Measurements from ENCODE around the gene CALML3. TPM values are rescaled to one million over a fixed set of nuclear protein-coding genes. Genes with fewer than 3 reads are reported as not detected.

Gene CALML3
- total RNA-seq, 1 experiment from 2014 or later = not detected

DNA sequence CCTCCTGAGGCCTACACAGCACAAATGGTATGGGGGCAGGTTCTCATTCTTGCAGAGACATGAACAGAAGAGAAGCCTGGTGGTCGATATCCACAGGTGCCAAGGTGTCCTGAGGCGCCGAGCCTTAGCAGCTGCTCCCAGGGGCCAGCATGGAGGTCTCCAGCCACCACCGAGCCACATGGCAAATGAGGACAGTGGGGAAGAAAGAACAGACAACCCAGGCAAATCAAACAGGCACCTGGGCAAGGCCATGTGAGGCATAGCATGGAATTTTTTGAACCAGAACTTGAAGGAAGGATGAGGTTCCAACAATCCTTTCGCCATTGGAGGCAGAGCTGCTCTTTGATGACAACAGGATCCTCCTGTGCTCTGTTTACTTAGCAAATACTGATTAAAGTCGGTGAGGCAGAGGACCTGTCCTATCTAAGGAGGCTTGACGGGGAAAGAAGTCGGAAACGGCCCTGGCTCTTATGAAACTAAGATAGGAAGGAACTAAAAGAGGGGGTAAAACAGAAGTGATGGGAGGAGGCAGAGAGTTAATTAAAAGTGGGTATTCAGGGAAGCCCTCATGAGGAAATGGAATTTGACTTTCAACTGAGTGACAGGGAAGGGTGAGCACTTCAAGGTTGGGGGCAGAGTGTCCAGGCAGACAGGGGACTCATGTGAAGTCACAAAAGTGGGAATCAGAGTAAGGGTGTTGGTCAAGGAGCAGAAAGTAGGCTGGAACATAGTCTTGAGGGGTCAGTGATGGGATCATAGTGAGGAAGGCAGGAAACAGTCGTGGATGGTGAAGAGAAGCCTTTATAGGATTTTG, 8.6 kb upstream of the CALML3 start:
- Histone ChIP-seq H3K23me2 (ENCODE audit: insufficient read length, low read depth, low read length, poor library complexity, severe bottlenecking) (no peaks in the 10 kb centered on the region), H2AK5ac (ENCODE audit: insufficient read length, low read length) (no peak overlapping the region), H3K27me3 (ENCODE audit: insufficient read depth, low read length) (no peaks in the 10 kb centered on the region), H2BK5ac (ENCODE audit: insufficient read length, low read length) (no peak overlapping the region), H2BK12ac (ENCODE audit: insufficient read length, low read depth, low read length) (no peak overlapping the region), H3K23ac (ENCODE audit: insufficient read length, low read depth, low read length) (no peak overlapping the region), H3K27ac (ENCODE audit: insufficient read length, low read depth, low read length) (no peak overlapping the region), H3K9ac (ENCODE audit: extremely low read depth, insufficient read length, low read length) (no peak overlapping the region), H3K18ac (ENCODE audit: insufficient read length, low read depth, low read length) (no peak overlapping the region), H3K9me3 (ENCODE audit: control insufficient read depth, low read depth, low read length) (no peaks in the 10 kb centered on the region), H2BK20ac (ENCODE audit: low read depth, low read length, poor library complexity, severe bottlenecking) (no peak overlapping the region), H4K20me1 (ENCODE audit: control insufficient read depth, insufficient read depth, insufficient read length) (no peaks in the 10 kb centered on the region), H3T11ph (ENCODE audit: low read length) (no peak overlapping the region), H2BK120ac (ENCODE audit: low read depth, low read length, poor library complexity, severe bottlenecking) (no peak overlapping the region), H4K5ac (ENCODE audit: insufficient read length, low read depth, low read length) (no peak overlapping the region), H3K79me1 (ENCODE audit: insufficient read depth, low read depth, low read length, poor library complexity, severe bottlenecking) (no peaks in the 10 kb centered on the region), H3K4me2 (ENCODE audit: insufficient read depth, insufficient read length, low read length) (no peak overlapping the region), H2BK15ac (ENCODE audit: low read depth, low read length) (no peak overlapping the region), H3K56ac (ENCODE audit: insufficient read length, low read depth, low read length) (no peak overlapping the region), H4K8ac (replicated peaks; ENCODE audit: insufficient read length, low read depth, low read length) (no peak overlapping the region), H3K4me1 (ENCODE audit: insufficient read depth, low read length) (no peaks in the 10 kb centered on the region), H3K14ac (ENCODE audit: insufficient read depth, low read length) (no peak overlapping the region), H4K91ac (ENCODE audit: insufficient read length, low read depth, low read length) (no peak overlapping the region), H3K4ac (ENCODE audit: low read depth, low read length) (no peak overlapping the region), H2AFZ (ENCODE audit: low read length) (no peak overlapping the region), H3K79me2 (ENCODE audit: insufficient read depth, low read length) (no peaks in the 10 kb centered on the region)
- no CpG with 5 or more reads among the region's 10 CpGs for WGBS (ENCODE audit: extremely low coverage, insufficient read length, low lambda C conversion rate)
- Mint-ChIP-seq H3K27me3 (ENCODE audit: low read depth) (peaks cover 7% of the 10 kb centered on the region), H3K27ac (no peak overlapping the region; a peak in 1 of 7 replicates), H3K9me3 (peaks cover 24 to 25% of the 10 kb centered on the region in 2 experiments), H3K36me3 (ENCODE audit: insufficient read depth in 1 of 3, low read depth in 3 of 3) (peaks cover 5 to 20% (median 11%) of the 10 kb centered on the region in 3 experiments; a peak in 5 of 7 replicates), H3K4me1 (peaks cover 9 to 25% of the 10 kb centered on the region in 2 experiments), H3K4me3 (no peak overlapping the region; a peak in 1 of 5 replicates)
- TF ChIP-seq, protein P1, sequence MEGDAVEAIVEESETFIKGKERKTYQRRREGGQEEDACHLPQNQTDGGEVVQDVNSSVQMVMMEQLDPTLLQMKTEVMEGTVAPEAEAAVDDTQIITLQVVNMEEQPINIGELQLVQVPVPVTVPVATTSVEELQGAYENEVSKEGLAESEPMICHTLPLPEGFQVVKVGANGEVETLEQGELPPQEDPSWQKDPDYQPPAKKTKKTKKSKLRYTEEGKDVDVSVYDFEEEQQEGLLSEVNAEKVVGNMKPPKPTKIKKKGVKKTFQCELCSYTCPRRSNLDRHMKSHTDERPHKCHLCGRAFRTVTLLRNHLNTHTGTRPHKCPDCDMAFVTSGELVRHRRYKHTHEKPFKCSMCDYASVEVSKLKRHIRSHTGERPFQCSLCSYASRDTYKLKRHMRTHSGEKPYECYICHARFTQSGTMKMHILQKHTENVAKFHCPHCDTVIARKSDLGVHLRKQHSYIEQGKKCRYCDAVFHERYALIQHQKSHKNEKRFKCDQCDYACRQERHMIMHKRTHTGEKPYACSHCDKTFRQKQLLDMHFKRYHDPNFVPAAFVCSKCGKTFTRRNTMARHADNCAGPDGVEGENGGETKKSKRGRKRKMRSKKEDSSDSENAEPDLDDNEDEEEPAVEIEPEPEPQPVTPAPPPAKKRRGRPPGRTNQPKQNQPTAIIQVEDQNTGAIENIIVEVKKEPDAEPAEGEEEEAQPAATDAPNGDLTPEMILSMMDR (conservative IDR thresholded peaks at IDR 0.05) = no peak
- DNase-seq = no peak

Data from H9 (cell line).